Stimulated activated CD4-positive, alpha-beta T cell treated with anti-CD3 and anti-CD28 coated beads, TNF-alpha, amount 100 ng/mL, for 48 hours (primary cell): ENCODE data around the gene PEX26.
"Not testable (repeated sequence)": the region's sequence is repeated elsewhere in the genome, so short reads cannot be mapped to it uniquely, and the experiment has no call there.

ENCODE experiments used
- DNase-seq, 3 donors: peaks; one replicate each; pipeline ENCODE4 v3.0.0-alpha.2; 2020; ENCODE audit warnings: low read depth in 3 of 3

PEX26 gene

GRCh38 chr22:18096823-18097222 lies 19.0 kb downstream of the PEX26 start:
- DNase-seq = no peak

- no peak for DNase-seq
These were observed 23.0 kb downstream of the PEX26 start for GRCh38 chr22:18100781-18101180.

DNA sequence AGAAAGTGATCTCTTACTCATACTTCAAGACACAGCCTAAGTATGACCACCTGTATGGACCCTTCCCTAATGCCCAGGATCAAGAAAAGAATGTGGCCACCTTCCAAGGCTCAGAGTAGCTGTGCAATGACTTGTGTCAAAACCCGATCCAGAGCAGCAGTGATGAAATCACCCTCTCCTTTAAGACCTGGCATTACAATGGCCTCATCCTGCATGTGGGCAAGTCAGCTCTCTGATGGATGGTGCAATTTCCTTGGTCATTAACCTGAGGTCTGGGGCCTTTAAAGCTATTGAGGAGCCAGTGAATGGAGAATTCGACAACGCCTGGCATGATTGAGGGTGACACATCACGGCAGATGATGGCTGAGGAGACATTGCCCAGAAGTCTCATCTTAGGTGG lies 23.7 kb downstream of the PEX26 start:
- DNase-seq = no peak

DNA sequence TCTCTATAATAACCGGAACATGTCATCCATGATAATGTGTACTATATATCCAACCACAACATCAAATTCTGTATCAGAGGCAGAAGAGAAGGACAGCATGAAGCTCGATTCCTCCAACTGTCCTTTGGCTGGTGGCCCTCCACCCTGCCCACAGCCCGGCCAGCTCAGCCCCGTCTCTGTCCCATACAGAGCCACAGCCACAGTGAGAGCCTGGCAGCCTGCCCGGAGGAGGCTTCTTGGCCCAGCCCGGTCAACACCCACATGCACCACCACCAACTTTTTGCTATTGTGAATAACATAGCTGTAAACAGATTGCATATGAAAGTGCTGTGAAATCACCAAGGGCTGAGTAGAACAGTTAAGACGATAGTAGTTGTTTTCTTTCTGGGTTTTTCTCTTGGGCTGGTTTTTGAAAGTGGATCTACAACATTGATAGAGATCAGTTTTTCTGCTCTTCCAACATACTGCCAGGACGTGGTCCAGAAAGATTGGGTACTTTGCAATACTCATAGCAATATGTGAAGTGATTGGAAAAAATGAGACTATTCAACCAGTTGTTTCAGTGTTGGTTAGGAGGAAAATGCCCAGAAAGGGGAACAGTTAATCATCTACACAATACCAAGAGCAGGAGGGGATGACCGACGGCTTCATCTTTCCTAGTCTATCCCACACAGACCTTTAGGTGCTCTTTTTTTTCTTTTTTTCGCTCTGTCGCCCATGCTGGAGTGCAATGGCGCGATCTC lies 25.9 kb downstream of the PEX26 start:
- DNase-seq = no peak

- DNase-seq = no peak
These were observed 26.8 kb downstream of the PEX26 start for GRCh38 chr22:18104566-18104965.

DNA sequence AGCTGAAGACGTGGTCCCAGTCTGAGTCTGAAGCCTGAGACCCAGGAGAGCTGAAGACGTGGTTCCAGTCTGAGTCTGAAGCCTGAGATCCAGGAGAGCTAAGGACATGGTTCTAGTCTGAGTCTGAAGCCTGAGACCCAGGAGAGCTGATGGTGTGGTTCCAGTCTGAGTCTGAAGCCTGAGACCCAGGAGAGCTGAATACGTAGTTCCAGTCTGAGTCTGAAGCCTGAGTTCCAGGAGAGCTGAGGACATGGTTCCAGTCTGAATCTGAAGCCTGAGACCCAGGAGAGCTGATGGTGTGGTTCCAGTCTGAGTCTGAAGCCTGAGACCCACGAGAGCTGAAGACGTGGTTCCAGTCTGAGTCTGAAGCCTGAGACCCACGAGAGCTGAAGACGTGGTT lies 28.2 kb downstream of the PEX26 start:
- not testable (repeated sequence) for DNase-seq

DNA sequence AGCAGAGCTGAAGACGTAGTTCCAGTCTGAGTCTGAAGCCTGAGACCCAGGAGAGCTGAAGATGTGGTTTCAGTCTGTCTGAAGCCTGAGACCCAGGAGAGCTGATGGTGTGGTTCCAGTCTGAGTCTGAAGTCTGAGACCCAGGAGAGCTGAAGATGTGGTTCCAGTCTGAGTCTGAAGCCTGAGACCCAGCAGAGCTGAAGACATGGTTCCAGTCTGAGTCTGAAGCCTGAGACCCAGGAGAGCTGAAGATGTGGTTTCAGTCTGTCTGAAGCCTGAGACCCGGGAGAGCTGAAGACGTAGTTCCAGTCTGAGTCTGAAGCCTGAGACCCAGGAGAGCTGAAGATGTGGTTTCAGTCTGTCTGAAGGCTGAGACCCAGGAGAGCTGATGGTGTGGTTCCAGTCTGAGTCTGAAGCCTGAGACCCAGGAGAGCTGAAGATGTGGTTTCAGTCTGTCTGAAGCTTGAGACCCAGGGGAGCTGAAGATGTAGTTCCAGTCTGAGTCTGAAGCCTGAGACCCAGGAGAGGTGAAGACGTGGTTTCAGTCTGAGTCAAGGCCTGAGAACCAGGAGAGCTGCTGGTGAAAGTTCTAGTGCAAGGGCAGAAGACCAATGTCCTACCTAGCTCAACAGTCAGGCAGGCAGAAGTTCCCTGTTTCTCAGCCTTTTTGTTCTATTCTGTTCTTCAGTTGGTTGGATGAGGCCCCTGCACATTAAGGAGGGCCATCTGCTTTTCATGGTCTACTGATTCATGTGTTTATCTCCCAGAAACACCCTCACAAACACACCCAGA lies 29.0 kb downstream of the PEX26 start:
- peak in 1 of 3 donors; percentile 55 for DNase-seq

DNA sequence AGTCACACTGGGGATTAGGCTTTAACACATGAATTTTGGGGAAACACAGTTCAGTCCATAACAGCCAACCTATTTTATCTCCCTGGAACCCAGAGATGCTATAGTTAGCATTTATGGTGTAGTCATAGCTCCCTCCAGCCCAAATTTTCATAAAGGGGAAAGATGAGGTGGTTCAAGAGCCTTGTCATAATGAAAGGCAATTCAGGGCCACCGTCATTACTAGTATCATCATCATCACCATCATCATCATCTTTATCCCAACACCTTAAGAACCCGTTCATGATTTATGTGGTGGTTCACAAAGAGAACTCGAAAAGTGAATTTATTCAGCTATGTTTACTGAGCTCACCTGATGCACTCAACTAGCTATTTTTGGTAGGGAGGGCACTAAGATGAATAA lies 30.4 kb downstream of the PEX26 start:
- DNase-seq = no peak

DNA sequence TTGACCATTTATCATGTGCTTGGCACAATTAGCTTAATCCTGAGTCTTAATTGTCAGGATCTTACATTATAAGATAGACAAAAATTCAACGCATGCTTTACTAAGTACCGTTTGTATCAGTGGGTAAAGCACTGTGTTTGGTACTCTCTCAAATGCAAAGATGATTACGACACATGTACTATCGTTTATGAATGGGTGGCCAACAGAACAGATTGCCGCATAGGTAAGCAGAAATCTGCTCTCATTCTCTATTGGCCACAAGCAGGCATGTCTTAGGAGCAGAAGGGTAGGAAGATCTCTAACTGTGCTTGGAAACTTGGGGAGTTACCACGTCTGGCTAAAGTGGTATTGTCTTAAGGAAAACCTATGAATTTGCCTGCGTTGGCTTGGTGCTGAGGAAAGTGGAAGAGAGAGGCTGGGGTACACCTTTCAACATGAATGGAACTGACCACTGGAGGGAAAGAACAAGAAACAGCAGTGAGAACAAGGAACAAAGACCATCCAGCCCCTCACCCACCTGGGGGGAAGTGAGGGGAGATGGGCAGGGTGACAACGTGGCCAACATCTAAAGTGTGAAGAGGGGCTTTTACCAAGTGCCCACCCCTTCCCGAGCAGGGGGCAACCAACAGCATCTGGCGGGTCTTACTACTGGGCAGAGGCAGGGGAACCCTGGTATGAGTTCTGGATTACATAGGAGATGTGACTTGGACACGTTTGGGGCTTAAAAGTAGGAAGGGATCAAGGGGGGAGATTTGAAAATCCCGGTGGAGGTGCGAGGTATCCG lies 31.8 kb downstream of the PEX26 start:
- no peak for DNase-seq

GRCh38 chr22:18110194-18110953 lies 32.6 kb downstream of the PEX26 start, which contains the start of gene TUBA8:
Gene TUBA8, plus strand, starts transcription at chr22:18110809. Its CDS starts 57 bp downstream, at chr22:18110866.
- no peak for DNase-seq

- no peak for DNase-seq
These were observed 33.4 kb downstream of the PEX26 start for GRCh38 chr22:18110954-18111758.

GRCh38 chr22:18111759-18112330 lies 34.1 kb downstream of the PEX26 start:
- no peak for DNase-seq

- DNase-seq = no peak
These were observed 34.6 kb downstream of the PEX26 start for GRCh38 chr22:18112440-18112839.

GRCh38 chr22:18113680-18114394 lies 36.0 kb downstream of the PEX26 start:
- DNase-seq = no peak

DNA sequence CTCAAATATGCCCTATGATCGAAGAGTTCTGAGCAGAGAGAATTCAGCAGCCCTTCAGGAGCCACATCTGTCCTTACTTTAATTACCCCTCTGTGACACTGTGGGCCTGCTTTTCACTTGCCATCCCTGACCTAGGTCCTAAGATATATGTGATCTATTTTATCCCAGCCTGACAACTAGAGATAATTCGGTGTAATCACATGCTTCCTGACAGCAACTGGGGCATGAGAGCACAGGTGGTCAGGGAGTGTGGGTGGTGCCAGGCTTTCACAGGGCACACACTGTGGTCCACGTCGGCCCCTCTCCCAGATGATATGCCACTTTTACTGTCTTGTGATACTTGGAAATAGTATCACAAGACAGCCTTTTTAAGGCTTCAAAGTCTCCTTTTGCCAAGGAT lies 36.7 kb downstream of the PEX26 start:
- DNase-seq = no peak

- DNase-seq = no peak
These were observed 37.3 kb downstream of the PEX26 start for GRCh38 chr22:18114976-18115652.

DNA sequence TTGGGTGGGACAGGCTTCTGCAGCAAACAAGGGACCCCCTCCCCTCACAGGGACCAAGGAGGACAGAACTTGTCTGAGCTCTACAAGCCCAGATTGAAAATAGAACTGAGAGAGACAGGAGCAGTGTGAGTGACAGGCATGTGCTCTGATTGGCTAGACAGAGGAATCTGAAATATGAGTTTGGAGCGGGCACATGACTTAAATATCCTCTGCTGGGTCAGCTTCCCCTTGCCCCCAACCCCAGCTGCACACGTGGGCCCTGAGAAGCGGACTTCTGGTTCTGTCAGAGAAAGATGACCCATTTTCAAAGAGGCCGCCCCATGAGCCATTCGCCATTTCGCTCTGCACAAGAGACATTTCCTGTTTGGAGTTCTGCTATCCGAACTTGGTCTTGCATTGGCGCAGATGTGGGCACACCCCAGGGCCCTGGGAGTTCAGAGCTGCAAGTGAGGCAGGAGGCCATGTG lies 38.1 kb downstream of the PEX26 start:
- DNase-seq = no peak

- no peak for DNase-seq
These were observed 38.8 kb downstream of the PEX26 start for GRCh38 chr22:18116634-18117033.

- no peak for DNase-seq
These were observed 40.6 kb downstream of the PEX26 start for GRCh38 chr22:18118345-18118915.
